Activated CD4-positive, CD25-positive, alpha-beta regulatory T cell treated with anti-CD3 and anti-CD28 coated beads, Interleukin-2, amount 50 U/mL, for 16 hours (primary cell): Measurements from ENCODE around the gene NPM1.
"Not testable (repeated sequence)": the region's sequence is repeated elsewhere in the genome, so short reads cannot be mapped to it uniquely, and the experiment has no call there.

Source experiments
- DNase-seq: peaks from one replicate; pipeline ENCODE4 v3.0.0-alpha.2; 2020; ENCODE audit warnings: low read depth, low spot score

The NPM1 gene

DNA sequence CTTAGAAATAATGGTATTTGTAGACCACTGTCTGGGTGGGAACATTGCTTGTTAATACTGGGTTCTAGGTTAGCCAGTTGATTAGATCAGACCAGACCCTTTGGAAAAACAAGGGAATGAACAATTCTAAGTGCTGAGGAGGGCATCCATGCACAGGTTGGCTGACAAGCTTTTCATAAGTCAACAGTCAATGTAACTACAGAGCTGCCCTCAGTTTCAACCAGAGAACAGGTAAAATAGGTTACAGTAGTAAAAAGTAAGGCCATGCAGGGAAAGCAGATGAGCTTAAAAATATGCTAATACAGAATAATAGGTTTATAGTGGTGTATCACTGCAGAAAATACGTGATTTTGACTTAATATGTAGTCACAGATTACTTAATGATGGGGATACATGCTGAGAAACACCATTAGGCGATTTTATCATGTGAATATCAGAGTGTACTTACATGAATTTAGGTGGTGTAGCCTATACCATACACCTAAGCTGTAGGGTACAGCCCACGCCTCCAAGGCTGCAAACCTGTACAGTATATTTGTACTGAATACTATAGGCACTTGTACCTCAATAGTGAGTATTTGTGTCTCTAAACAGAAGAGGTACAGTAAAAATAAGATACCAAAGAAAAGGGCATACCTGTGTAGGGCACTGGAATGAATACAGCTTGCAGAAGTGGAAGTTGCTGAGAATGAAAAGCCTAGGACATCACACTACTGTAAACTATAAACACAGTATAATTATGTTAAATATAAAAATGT lies 25.7 kb downstream of the NPM1 start:
- no peak for DNase-seq

DNA sequence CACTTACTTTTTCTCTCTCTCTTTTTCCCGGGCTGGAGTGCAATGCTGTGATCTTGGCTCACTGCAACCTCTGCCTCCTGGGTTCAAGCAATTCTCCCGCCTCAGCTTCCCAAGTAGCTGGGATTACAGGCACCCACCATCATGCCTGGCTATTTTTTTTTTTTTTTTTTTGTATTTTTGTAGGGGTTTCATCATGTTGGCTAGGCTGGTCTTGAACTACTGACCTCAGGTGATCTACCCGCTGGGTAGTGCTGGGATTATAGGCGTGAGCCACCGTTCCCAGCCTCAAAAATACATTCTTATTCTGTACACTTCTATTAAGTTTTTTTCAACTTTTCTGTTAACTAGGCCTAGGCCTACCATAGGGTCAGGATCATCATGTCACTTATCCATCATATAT lies 26.3 kb downstream of the NPM1 start:
- DNase-seq, result not testable (repeated sequence)

GRCh38 chr5:171415115-171415730 lies 27.6 kb downstream of the NPM1 start:
- DNase-seq, result no peak

DNA sequence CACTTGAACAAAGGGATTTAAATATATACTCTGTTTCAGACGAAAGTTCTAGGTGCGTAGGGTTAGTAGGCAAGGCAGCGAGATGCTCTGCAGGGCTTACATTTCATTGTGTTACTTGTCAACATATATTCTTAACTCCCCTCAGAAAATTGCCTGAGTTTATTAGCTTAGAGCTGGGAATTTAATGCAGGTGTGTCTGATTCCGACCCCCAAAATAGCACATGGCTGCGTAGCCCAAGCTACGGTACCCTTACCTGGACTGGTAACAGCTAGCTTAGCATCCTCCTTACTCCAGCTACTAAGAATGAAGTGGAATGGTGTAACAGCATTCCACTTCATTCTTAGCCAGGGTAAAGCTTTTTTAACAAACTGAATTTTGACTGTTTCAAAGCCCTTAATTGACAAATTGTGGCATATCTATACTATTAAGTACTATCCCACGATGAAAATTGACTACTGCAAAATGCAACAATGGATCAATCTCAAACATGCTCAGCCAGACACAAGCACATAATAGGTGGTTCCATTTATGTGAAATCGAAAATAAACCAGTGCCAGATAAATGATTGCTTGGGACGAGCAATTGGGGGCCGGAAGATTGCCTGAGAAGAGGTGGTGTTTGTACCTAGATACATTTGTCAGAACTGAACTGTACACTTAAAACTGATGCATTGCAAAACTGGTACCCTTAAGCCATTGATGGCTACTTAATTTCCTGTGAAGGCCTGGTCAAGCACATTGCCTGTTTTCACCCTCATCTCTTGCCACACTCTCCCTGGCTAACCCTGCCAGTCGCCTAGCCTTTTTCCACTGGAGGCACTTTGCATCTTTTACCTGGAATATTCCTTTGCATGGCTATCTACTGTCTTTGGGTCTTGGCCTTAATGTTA lies 28.8 kb downstream of the NPM1 start:
- DNase-seq, result no peak

DNA sequence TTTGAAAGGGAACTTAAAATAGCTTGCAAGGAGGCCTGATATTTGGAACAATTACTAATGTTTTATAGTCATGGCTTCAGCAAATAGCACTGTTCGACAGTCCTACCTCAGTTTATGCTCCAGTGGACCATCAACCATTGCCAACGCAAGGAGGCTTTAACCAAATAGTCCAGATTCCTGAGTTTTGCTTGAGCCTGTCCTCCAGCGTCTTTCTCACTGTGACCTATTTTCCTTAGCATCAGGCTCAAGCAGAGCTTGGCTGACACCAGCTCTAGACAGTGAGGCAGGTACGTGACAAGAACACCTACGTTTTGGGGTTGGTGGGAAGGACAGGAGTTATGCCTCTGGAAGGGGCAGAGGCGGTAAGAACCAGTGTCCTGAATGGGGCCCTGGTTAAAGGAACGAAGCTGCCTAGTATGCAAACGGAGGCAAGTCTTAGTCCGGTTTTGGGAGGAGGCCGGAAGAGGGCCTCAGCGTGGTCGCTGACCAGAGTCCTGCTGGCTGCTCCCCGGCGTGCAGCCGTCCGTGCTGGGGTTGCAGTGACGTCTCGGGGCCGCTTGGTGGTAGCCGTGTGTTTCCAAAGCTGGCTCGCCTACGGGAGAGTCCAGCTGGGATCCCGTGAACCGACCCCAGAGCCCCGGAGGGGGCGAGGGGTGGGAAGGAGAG lies 30.8 kb downstream of the NPM1 start:
- DNase-seq, result no peak

DNA sequence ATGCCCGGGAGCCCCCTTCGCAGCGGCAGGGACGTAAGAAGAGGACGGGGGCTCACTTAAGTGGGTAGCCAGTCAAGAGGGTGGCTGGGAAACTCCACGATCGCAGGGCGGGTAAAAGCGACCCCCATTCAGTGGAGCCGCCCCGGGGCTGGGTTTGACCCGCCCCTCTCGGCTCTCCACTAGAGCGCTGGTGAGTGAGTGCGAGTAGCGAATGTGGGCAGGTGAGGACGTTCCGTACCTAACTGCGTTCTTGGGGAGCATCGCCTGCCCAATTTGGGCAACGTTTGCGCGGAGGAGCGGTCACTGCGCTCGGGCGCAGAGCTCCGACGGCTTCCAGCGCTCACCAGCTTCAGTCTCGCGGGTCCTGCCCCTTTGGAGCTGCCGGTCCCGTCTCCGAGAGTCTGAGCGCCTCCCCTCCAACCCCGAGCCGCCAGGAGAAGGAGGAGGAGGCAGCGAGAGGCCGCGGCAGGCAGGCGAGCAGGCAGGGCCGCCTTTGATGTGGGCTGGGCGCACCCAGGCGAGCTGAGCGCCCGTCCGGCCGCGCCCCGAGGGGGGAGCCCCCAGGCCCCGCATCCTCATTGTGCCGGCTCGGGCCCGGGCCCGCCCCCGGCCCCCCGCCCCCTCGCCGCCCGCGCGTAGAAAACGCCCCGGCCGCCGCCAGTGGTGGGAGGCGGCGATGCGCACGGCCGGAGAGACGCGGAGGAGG lies 31.5 kb downstream of the NPM1 start, which contains the start of gene FGF18:
FGF18 (plus strand) TSS at position 666 of the 706 bp plus-strand sequence. CDS start 553 bp downstream, outside the sequence.
- DNase-seq, result no peak

DNA sequence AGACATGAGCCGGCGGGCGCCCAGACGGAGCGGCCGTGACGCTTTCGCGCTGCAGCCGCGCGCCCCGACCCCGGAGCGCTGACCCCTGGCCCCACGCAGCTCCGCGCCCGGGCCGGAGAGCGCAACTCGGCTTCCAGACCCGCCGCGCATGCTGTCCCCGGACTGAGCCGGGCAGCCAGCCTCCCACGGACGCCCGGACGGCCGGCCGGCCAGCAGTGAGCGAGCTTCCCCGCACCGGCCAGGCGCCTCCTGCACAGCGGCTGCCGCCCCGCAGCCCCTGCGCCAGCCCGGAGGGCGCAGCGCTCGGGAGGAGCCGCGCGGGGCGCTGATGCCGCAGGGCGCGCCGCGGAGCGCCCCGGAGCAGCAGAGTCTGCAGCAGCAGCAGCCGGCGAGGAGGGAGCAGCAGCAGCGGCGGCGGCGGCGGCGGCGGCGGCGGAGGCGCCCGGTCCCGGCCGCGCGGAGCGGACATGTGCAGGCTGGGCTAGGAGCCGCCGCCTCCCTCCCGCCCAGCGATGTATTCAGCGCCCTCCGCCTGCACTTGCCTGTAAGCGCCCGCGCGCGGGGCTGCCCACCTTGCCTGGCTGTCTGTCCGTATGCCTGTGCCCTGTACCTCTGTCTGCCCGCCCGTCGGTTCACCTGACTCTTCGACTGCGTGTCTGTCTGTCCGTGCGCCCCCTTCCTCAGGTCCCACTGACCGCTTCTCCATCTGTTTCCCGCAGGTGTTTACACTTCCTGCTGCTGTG lies 32.2 kb downstream of the NPM1 start:
- DNase-seq, result no peak

DNA sequence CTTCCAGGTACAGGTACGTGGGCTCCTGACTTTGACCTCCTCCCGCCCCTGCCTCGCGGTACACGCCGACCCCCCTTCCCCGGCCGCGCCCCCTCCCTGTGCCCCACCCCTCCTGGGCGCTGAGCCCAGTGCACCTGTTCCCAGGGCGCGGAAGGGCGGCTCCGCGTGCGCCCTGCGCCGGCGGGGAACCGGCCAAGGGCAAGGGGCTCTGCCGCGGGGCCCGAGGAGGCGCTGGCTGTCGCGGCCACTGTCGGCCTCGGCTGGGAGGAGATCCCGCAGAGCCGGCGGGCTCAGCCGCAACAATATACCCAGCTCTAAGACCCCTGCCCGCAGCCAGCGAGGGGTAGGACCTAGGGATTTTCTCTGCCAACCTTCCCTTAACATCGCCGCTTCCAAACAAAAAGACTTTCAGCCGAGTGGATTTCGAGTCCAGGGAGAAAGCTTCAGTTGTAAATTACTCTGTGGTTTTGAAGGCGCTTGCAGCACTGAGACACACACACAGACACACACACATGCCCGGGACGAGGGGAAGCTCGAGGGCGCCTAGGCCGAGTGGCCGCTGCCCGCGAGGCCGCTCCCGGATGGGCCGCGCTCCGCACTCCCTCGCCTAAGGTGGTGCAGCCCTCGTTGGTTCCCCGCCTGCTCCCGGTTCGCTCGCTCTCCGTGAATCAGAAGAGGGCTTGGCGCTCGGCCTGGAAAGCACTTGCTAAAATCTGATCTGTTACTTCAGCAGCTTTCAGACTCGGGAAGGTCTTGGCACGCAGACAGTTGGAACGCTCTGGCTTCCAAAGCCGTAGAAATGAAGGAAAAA lies 33.0 kb downstream of the NPM1 start:
- DNase-seq, result no peak

DNA sequence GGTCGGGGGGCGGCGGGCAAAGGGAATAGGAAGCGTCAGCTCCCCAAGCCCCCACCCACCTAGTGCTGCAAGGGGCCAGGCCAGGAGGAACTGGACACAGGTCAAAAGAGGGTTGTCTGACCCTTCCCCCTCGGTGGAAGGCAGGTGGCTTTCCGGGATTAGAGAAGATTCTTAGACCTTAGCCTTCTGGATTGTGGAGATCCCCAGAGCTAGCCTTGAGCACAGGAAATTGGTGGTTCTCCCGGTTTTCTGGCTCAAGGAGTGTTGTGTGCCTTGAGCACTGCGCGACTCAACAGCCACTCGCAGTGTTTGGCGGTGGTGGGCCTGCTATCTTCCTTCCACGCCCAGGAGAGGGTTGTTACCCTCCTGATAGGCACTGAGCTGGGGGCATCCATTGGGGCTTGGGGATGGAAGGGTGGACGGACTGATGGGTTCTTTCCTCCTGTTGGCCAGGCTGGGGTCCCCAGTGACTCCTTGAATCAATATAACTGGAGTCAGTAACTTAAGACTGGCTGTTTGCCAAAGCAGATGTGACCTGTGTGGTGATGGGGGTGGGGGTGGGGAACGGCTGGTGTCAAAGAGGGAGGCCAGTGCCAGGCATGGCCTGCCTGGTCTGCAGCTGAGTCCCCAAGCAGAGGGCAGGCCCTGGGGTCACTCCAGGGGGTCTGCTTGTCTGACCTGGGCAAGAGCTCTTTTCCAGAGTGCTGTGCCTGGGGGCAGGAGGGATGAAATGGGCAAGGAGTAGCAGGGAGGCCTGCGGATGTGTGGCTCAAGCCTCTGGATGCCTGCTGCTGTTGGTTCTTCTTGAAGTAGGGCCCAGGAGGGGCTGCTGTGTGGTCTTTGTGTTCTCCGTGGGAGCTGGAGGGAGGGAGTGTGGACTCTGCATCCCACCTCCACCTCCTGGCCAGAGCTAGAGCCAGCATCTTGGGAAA lies 33.9 kb downstream of the NPM1 start:
- DNase-seq, result no peak

GRCh38 chr5:171422495-171422894 lies 34.8 kb downstream of the NPM1 start:
- DNase-seq, result no peak

DNA sequence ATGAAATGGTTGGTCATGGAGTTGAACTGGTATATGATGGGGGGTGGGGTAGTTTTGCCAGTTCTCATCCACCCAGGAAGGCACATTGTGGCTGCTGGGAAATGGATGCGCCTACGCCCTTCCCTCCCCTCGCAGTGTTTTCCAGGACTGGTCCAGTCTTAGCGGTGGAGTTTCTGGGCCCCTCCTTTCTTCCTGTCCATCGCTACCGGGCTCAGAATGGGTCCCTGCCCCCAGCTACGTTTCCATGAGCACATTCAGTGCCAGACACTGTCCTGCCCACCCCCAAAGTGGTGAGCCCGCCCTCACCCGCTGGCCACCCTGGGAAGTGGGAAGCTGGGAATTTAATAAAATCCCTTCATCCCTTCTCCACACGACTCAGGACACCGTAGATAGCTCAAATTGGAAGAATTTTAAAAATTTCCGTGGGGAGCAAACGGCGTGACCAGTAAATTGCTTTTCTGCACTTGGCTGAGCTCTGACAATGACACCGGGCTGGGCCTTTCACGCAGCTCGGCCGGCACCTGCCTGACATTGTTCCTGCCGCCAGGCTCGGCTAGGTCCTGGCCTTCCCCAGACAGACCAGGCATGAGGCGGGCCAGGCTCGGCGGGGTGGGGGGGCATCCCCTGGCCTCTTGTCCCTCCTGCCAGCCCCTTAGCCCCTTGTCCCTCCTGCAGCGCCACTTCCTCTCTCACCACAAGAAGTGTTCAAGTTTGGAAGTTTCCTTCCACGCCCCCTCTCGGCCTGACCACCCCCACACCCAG lies 35.4 kb downstream of the NPM1 start:
- no peak for DNase-seq

DNA sequence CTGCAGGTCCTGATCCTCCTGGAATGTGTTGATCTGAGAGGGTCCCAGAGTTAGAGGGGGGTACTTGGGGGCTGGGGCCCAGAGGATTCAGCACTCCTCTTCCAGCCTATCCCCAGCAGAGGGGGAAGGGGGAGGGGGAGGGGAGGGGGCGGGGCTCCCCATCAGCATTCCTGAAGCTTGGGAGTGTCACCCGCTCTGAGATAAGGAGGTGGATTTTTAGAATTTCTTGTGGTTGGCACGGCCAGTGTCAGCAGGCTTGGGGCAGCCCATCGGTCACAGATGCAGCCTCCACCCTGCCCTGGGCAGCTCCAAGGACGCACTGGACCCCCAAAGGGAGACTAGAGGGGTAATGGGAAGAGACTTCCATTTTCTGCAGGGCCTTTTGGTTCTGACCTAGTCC lies 37.1 kb downstream of the NPM1 start:
- no peak for DNase-seq

DNA sequence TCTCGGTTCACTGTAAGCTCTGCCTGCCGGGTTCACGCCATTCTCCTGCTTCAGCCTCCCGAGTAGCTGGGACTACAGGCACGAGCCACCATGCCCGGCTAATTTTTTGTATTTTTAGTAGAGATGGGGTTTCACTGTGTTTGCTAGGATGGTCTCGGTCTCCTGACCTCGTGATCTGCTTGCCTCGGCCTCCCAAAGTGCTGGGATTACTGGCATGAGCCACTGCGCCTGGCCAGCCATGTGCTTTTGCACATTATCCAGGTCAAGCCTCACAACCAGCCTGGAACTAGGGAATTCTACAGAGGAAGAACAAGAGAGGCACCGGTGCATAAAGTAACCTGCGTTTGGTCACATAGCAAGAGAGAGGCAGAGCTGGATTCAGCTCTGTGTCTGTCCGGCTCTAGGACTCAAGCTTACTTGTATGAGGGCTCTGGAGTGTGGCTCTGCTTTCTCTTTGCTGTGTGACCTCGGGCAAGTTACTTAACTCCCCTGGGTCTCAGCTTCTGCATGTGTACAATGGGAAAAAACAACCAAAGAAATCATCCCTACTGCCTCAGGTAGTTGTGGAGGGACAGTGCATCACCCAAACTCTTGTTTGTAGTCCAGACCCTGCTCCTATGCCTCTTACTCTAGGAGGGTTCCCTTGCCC lies 38.1 kb downstream of the NPM1 start:
- DNase-seq, result no peak

DNA sequence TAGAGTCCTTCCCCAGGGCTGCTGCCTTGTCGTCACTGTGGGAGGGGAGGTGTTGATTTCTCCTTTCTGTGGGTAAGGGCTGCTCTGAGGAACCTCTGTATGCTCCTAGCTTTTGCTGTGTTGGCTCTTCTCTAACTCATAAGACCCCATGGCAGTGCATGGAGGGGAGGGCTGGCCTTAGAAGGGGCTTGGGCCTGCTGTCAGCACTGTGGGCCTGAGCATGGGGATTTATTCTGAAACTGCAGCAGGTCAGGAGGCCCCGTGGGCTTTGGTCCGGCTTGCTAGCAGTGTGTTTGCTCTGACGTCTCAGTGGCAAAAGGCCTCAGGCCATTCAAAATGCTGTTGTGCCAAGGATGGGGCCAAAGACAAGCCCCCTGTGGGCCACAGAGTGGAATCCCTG lies 38.6 kb downstream of the NPM1 start:
- DNase-seq, result no peak

DNA sequence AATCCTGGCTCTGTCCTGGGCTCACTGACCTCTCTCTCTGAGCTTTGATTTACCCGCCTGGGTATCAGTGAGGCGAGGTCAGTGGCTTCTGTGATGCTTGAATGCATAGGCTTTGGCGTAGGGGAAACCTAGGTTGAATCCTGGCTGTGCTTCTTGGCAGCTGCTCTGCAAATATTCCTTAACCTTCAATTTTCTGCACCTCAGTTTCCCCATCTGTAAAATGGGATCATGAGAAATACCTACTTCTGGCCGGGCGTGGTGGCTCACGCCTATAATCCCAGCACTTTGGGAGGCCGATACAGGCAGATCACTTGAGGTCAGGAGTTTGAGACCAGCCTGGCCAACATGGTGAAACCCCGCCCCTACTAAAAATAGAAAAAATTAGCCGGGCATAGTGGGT lies 39.0 kb downstream of the NPM1 start:
- no peak for DNase-seq

DNA sequence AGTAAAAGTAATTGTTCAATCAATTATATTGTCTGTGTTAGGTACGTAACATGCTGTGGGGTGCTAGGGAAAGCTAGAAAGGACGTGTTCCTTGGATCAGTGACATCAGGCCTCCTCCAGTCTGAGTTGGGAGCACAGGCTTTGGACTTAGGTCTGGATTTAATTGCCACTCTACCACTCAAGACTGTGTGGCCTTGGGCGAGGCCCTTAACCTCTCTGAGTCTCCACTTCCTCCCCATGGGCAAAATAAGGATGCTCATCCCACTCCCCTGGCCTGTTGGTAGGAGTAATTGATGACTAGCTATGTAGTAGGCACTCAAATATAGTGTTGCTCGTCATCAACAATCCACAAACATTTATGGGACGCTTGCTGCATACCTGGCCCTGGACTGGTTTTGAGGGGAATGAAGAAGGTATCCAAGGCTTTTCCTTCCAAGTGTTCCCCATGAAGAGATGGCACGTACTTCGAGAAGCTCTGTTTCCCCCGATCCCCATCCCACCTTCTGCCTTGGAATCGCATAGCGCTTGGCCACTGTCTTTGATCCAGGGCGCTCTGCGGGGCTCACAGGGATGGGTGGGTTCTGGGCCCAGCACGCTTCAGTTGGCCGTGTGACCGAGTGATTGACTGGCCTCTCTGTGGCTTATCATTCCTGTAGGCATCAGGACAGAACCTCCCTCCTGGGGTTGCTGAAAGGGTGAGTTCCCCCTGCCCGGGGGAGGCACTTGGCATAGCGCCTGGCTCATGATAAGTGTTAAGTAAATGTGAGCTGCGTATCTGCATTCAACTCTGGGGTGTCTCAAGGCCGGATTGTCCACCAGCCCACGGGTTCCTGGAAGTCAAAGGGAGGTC lies 39.9 kb downstream of the NPM1 start:
- DNase-seq, result no peak
